Sigmoid colon (tissue), 4 donors: ENCODE measurements around the gene ADA.

Experiments
- CTCF ChIP-seq, 4 experiments: fragments of 450-650 bp in 3 of 4; fragments of 200-600 bp in 1 of 4; IDR thresholded peaks; one replicate each; pipeline ENCODE4 v1.5.1; 2016 to 2019; ENCODE audit warnings: antibody characterized with exemption in 4 of 4, mild to moderate bottlenecking in 3 of 4, moderate library complexity in 2 of 4
- EP300 ChIP-seq, 4 donors: sonication (generic); formaldehyde crosslinking; IDR thresholded peaks; one replicate each; pipeline ENCODE4 v1.6.1; 2017; ENCODE audit warnings: antibody characterized with exemption in 4 of 4
- POLR2A ChIP-seq, 2 donors: fragments of 450-650 bp; IDR thresholded peaks; one replicate each; pipeline ENCODE4 v1.6.1; 2016; ENCODE audit warnings: antibody characterized with exemption in 2 of 2, mild to moderate bottlenecking in 2 of 2, moderate library complexity in 2 of 2
- POLR2AphosphoS5 ChIP-seq, 4 donors: sonication (generic); formaldehyde crosslinking; IDR thresholded peaks; one replicate each; pipeline ENCODE4 v1.6.1; 2017; ENCODE audit warnings: antibody characterized with exemption in 4 of 4

- TF ChIP-seq CTCF (IDR thresholded peaks at IDR 0.05) (no peak), POLR2A (IDR thresholded peaks at IDR 0.05) (no peak), EP300 (IDR thresholded peaks at IDR 0.05) (no peak), POLR2AphosphoS5 (IDR thresholded peaks at IDR 0.05) (no peak)
Measured at GRCh38 chr20:44615169-44615791, 36.2 kb downstream of the ADA start.
